ENCODE results near the gene IGFL2. TPM values are rescaled to one million over a fixed set of nuclear protein-coding genes. Genes with fewer than 3 reads are reported as not detected.
"Not testable (repeated sequence)": the region's sequence is repeated elsewhere in the genome, so short reads cannot be mapped to it uniquely, and the experiment has no call there.

The IGFL2 gene
- total RNA-seq, 1 experiment from 2014 or later, result not detected

GRCh38 chr19:46102333-46102732 lies 45.7 kb upstream of the IGFL2 start:
- DNase-seq (ENCODE audit: low read depth, low spot score); H3K4me1 ChIP-seq (ENCODE audit: control insufficient read depth, insufficient read depth, low read length); BruUV-seq (replicated peaks); CTCF ChIA-PET; ATAC-seq; in situ Hi-C loops (cut with HindIII; ENCODE audit: low pct_unique_long_range_greater_than_20kb, low sequenced_read_pairs); H3K27ac ChIP-seq (ENCODE audit: low read length); POLR2A ChIA-PET; H3K4me3 ChIP-seq (ENCODE audit: low read depth in 2 of 2, low read length in 2 of 2); H3K36me3 ChIP-seq (ENCODE audit: control insufficient read depth, insufficient read depth, low read length); H3K27me3 ChIP-seq (ENCODE audit: control insufficient read depth, insufficient read depth, low read length); H3K9me3 ChIP-seq (ENCODE audit: control insufficient read depth, insufficient read depth, low read depth, low read length); intact Hi-C loops (cut with micrococcal nuclease; ENCODE audit: unreplicated experiment): not testable (repeated sequence)

GRCh38 chr19:46107371-46107770 lies 40.7 kb upstream of the IGFL2 start:
- no peak for DNase-seq (ENCODE audit: low read depth, low spot score)
- BruUV-seq (replicated peaks), result no TSS peak

More at GRCh38 chr19:46107371-46107770, 40.7 kb upstream of the IGFL2 start:
- H3K27ac ChIP-seq (ENCODE audit: low read length), result no peak overlapping the region
- H3K36me3 ChIP-seq (ENCODE audit: control insufficient read depth, insufficient read depth, low read length), result no peaks in the 10 kb centered on the region
- intact Hi-C loops (cut with micrococcal nuclease; ENCODE audit: unreplicated experiment), result no loop called here
- ChIA-PET POLR2A (no interaction called here), CTCF (no interaction called here)
- H3K4me1 ChIP-seq (ENCODE audit: control insufficient read depth, insufficient read depth, low read length), result no peaks in the 10 kb centered on the region
- TF ChIP-seq CTCF (IDR thresholded peaks at IDR 0.05) (no peak), TCF7L2 (IDR thresholded peaks at IDR 0.05; ENCODE audit: low read depth, low read length) (no peak), SIN3A (IDR thresholded peaks at IDR 0.05; ENCODE audit: borderline replicate concordance, insufficient read depth, low read depth, low read length) (no peak), POLR2AphosphoS5 (IDR thresholded peaks at IDR 0.05; ENCODE audit: low read depth, low read length) (no peak), REST (IDR thresholded peaks at IDR 0.05; ENCODE audit: insufficient read depth in 1 of 2, low read depth in 2 of 2, low read length in 1 of 2) (no peak)
- peaks cover 4% of the 10 kb centered on the region; the same call in 1 of the 2 replicates for H3K27me3 ChIP-seq (ENCODE audit: control insufficient read depth, insufficient read depth, low read length)
- in situ Hi-C loops (cut with HindIII; ENCODE audit: low pct_unique_long_range_greater_than_20kb, low sequenced_read_pairs), result no loop called here
- no peaks in the 10 kb centered on the region for H3K9me3 ChIP-seq (ENCODE audit: control insufficient read depth, insufficient read depth, low read depth, low read length)
- ATAC-seq, result no peak
- H3K4me3 ChIP-seq (ENCODE audit: low read depth in 2 of 2, low read length in 2 of 2), result no peak overlapping the region

Measured in Panc1 (cell line).